Fibroblast of lung (primary cell): ENCODE data around the gene RCAN2.

Experiments
- EZH2 ChIP-seq: IDR thresholded peaks from 2 replicates; pipeline ENCODE4 v1.5.1; 2012; ENCODE audit warnings: low read length, control low read depth, mild to moderate bottlenecking; ENCODE audit errors: missing control alignments
- TF ChIP-seq, protein P1 (sequence below), 2 donors: IDR thresholded peaks in 1 of 2; conservative IDR thresholded peaks in 1 of 2; 1 replicate in 1 of 2; 2 replicates in 1 of 2; pipeline ENCODE4 v1.5.1; 2011 to 2012; ENCODE audit warnings: low read length in 2 of 2, control low read depth in 1 of 2, inconsistent platforms in 1 of 2, low read depth in 1 of 2, mild to moderate bottlenecking in 1 of 2

- TF ChIP-seq, protein P1, sequence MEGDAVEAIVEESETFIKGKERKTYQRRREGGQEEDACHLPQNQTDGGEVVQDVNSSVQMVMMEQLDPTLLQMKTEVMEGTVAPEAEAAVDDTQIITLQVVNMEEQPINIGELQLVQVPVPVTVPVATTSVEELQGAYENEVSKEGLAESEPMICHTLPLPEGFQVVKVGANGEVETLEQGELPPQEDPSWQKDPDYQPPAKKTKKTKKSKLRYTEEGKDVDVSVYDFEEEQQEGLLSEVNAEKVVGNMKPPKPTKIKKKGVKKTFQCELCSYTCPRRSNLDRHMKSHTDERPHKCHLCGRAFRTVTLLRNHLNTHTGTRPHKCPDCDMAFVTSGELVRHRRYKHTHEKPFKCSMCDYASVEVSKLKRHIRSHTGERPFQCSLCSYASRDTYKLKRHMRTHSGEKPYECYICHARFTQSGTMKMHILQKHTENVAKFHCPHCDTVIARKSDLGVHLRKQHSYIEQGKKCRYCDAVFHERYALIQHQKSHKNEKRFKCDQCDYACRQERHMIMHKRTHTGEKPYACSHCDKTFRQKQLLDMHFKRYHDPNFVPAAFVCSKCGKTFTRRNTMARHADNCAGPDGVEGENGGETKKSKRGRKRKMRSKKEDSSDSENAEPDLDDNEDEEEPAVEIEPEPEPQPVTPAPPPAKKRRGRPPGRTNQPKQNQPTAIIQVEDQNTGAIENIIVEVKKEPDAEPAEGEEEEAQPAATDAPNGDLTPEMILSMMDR (conservative IDR thresholded peaks at IDR 0.05 in 1 of 2, IDR thresholded peaks at IDR 0.05 in 1 of 2; ENCODE audit: low read depth in 1 of 2, low read length in 2 of 2), result no peak
- no peak for TF ChIP-seq EZH2
These were observed 220.9 kb downstream of the RCAN2 start for GRCh38 chr6:46270336-46270735.
